CD4-positive, alpha-beta T cell treated with Interleukin-10 for 1 hour (primary cell): ENCODE data around the gene SETD1A.

ENCODE experiments used
- DNase-seq: peaks from one replicate; pipeline ENCODE4 v3.0.0-alpha.2; 2020

Gene SETD1A

GRCh38 chr16:31025339-31025738 lies 67.8 kb downstream of the SETD1A start:
- no peak for DNase-seq

GRCh38 chr16:31029272-31029671 lies 71.7 kb downstream of the SETD1A start:
- no peak for DNase-seq

GRCh38 chr16:31031276-31031675 lies 73.7 kb downstream of the SETD1A start:
- no peak for DNase-seq

GRCh38 chr16:31032736-31033708 lies 75.5 kb downstream of the SETD1A start, which contains the start of gene STX4:
TSS of gene STX4 (plus strand) at chr16:31033558. CDS start at chr16:31033806, 248 bp downstream.
- DNase-seq: peak; percentile 99

GRCh38 chr16:31033709-31034492 lies 76.3 kb downstream of the SETD1A start:
- peak; percentile 86 for DNase-seq
